SK-N-SH (cell line): Measurements from ENCODE around the gene AFAP1L1. TPM values are rescaled to one million over a fixed set of nuclear protein-coding genes. Genes with fewer than 3 reads are reported as not detected.
A peak's percentile ranks its signal among the peaks of the same experiment; 100 is the strongest.

Experiments
- CTCF ChIA-PET: fragments of 300-600, 350-600 bp; formaldehyde crosslinking; extraction: SDS; loops from one replicate; lab custom pipeline; 2021; lab: Yijun Ruan, JAX
- POLR2A ChIA-PET: fragments of 350-600 bp; sonication (Branson Sonifier 250); formaldehyde crosslinking; extraction: SDS; loops from one replicate; lab custom pipeline; 2020; ENCODE audit warnings: antibody characterized with exemption, inconsistent platforms; lab: Yijun Ruan, JAX
- DNase-seq: peaks from one replicate; pipeline ENCODE4 v3.0.0; 2012
- H2AFZ ChIP-seq: fragments of 200-600 bp; sonication (generic); 2 replicates; pipeline ENCODE4 v1.8.1; 2016; ENCODE audit warnings: antibody characterized with exemption, mild to moderate bottlenecking, low read depth
- H3F3A ChIP-seq: fragments of 200-600 bp; sonication (generic); replicated peaks from 2 replicates; pipeline ENCODE3; 2016; ENCODE audit warnings: antibody characterized with exemption, mild to moderate bottlenecking; ENCODE audit not compliant: insufficient read depth
- H3K27ac ChIP-seq, 2 experiments: fragments of 200-500 bp in 1 of 2; fragments of 200-600 bp in 1 of 2; sonication (Bioruptor generic) in 1 of 2; sonication (generic), shearing (Covaris generic) in 1 of 2; 2 replicates each; pipeline versions ENCODE4 v1.5.1 to v1.6.1; 2014 to 2016; ENCODE audit warnings: low read depth in 2 of 2, inconsistent platforms in 1 of 2, low read length in 1 of 2, mild to moderate bottlenecking in 1 of 2, mixed read lengths in 1 of 2
- H3K27me3 ChIP-seq: fragments of 200-600 bp; sonication (generic), shearing (Covaris generic); 2 replicates; pipeline ENCODE4 v1.6.1; 2016; ENCODE audit warnings: mixed run types; ENCODE audit not compliant: insufficient read depth
- H3K36me3 ChIP-seq, 2 experiments: fragments of 200-500 bp in 1 of 2; fragments of 200-600 bp in 1 of 2; sonication (Bioruptor generic) in 1 of 2; sonication (generic) in 1 of 2; replicated peaks in 1 of 2; 2 replicates each; pipeline versions ENCODE3 to v1.5.1; 2014 to 2016; ENCODE audit warnings: low read length in 1 of 2, mild to moderate bottlenecking in 1 of 2; ENCODE audit not compliant: insufficient read depth in 2 of 2, control insufficient read depth in 1 of 2
- H3K4me1 ChIP-seq, 2 experiments: fragments of 200-500 bp in 1 of 2; fragments of 200-600 bp in 1 of 2; sonication (Bioruptor generic) in 1 of 2; sonication (generic), shearing (Covaris generic) in 1 of 2; 2 replicates each; pipeline versions ENCODE4 v1.5.1 to v1.6.1; 2014 to 2016; ENCODE audit warnings: low read depth in 1 of 2, low read length in 1 of 2, mixed run types in 1 of 2; ENCODE audit not compliant: insufficient read depth in 2 of 2, control insufficient read depth in 1 of 2
- H3K4me2 ChIP-seq: fragments of 200-600 bp; sonication (generic), shearing (Covaris generic); 2 replicates; pipeline ENCODE4 v1.6.1; 2017; ENCODE audit warnings: mixed run types
- H3K4me3 ChIP-seq, 2 experiments: fragments of 200-500 bp in 1 of 2; fragments of 200-600 bp in 1 of 2; sonication (Bioruptor generic) in 1 of 2; sonication (generic), shearing (Covaris generic) in 1 of 2; 2 replicates each; pipeline versions ENCODE4 v1.5.1 to v1.8.1; 2014 to 2016; ENCODE audit warnings: low read depth in 2 of 2, inconsistent platforms in 1 of 2, low read length in 1 of 2, mild to moderate bottlenecking in 1 of 2, mixed read lengths in 1 of 2, moderate library complexity in 1 of 2
- H3K79me2 ChIP-seq: fragments of 200-600 bp; sonication (generic); 2 replicates; pipeline ENCODE4 v1.8.1; 2017; ENCODE audit warnings: mild to moderate bottlenecking; ENCODE audit not compliant: insufficient read depth
- H3K9ac ChIP-seq: fragments of 200-600 bp; sonication (generic); 2 replicates; pipeline ENCODE4 v1.6.1; 2017; ENCODE audit warnings: mixed run types
- H3K9me2 ChIP-seq: fragments of 200-600 bp; sonication (generic); 2 replicates; pipeline ENCODE4 v1.6.1; 2017; ENCODE audit warnings: mixed run types
- H3K9me3 ChIP-seq: fragments of 200-600 bp; sonication (generic); 2 replicates; pipeline ENCODE4 v1.6.1; 2017; ENCODE audit warnings: mixed run types, mild to moderate bottlenecking, moderate library complexity
- H4K20me1 ChIP-seq: fragments of 200-600 bp; sonication (generic); 2 replicates; pipeline ENCODE4 v1.6.1; 2017; ENCODE audit warnings: mild to moderate bottlenecking, mixed run types; ENCODE audit not compliant: insufficient read depth
- CHD2 ChIP-seq: fragments of 150-350 bp; IDR thresholded peaks from 2 replicates; pipeline ENCODE4 v1.6.1; 2018; ENCODE audit warnings: low read length; ENCODE audit not compliant: partially characterized antibody
- EZH2phosphoT487 ChIP-seq: fragments of 200-600 bp; sonication (generic); IDR thresholded peaks from 2 replicates; pipeline ENCODE4 v1.6.1; 2017; ENCODE audit warnings: low read depth, mixed run types, mild to moderate bottlenecking, antibody characterized with exemption, moderate library complexity, borderline replicate concordance
- FOSL2 ChIP-seq: IDR thresholded peaks from 2 replicates; pipeline ENCODE4 v1.4.0; 2012; ENCODE audit warnings: low read depth, mild to moderate bottlenecking, moderate library complexity, borderline replicate concordance
- FOXJ3 ChIP-seq: sonication (generic); formaldehyde crosslinking; IDR thresholded peaks from 2 replicates; pipeline ENCODE4 v1.5.1; 2020; ENCODE audit warnings: mild to moderate bottlenecking, missing genetic modification reagents
- FOXM1 ChIP-seq: IDR thresholded peaks from 2 replicates; pipeline ENCODE4 v1.4.0; 2012; ENCODE audit warnings: low read depth, mild to moderate bottlenecking
- GATA2 ChIP-seq: sonication (generic); formaldehyde crosslinking; IDR thresholded peaks from 2 replicates; pipeline ENCODE4 v1.5.0; 2020; ENCODE audit warnings: mild to moderate bottlenecking, missing genetic modification reagents
- MEF2A ChIP-seq: IDR thresholded peaks from 2 replicates; pipeline ENCODE4 v1.4.0; 2012; ENCODE audit warnings: low read depth, borderline replicate concordance
- MXI1 ChIP-seq: IDR thresholded peaks from 2 replicates; pipeline ENCODE4 v1.6.1; 2012; ENCODE audit warnings: mild to moderate bottlenecking, low read depth, low read length, improper control_type of control experiment
- RAD21 ChIP-seq: IDR thresholded peaks from 2 replicates; pipeline ENCODE4 v1.6.1; 2012; ENCODE audit warnings: mild to moderate bottlenecking, low read length
- RCOR1 ChIP-seq: fragments of 150-350 bp; IDR thresholded peaks from 2 replicates; pipeline ENCODE4 v1.6.1; 2017; ENCODE audit warnings: antibody characterized with exemption, low read length
- RFX5 ChIP-seq: IDR thresholded peaks from 2 replicates; pipeline ENCODE4 v1.6.1; 2012; ENCODE audit warnings: mild to moderate bottlenecking, improper control_type of control experiment, low read length
- SMC3 ChIP-seq: IDR thresholded peaks from 2 replicates; pipeline ENCODE4 v1.6.1; 2012; ENCODE audit warnings: low read depth, low read length, improper control_type of control experiment
- TEAD4 ChIP-seq: IDR thresholded peaks from 2 replicates; pipeline ENCODE4 v1.4.0; 2012; ENCODE audit warnings: mild to moderate bottlenecking, borderline replicate concordance; ENCODE audit not compliant: insufficient read depth
- WGBS: methylation state at CpG from one replicate; pipeline ENCODE4 v1.1.6; 2017; ENCODE audit warnings: low lambda C conversion rate; 5-methylcytosine and 5-hydroxymethylcytosine counted together
- polyA plus RNA-seq, 3 experiments: library from polyadenylated mRNA; depleted of rRNA; stranded (reverse); fragments of >200 nt; gene quantifications; 2 replicates each; pipeline ENCODE4 v1.2.3, GENCODE V29; 2012
- TF ChIP-seq, protein P1 (sequence below): IDR thresholded peaks from 2 replicates; pipeline ENCODE4 v1.4.0; 2012; ENCODE audit warnings: low read depth
- TF ChIP-seq, protein P2 (sequence below): IDR thresholded peaks from 2 replicates; pipeline ENCODE4 v1.4.0; 2012; ENCODE audit warnings: low read depth, borderline replicate concordance
- TF ChIP-seq, protein P3 (sequence below): fragments of 150-350 bp; IDR thresholded peaks from 2 replicates; pipeline ENCODE4 v1.6.1; 2017; ENCODE audit warnings: antibody characterized with exemption, low read length, low read depth, borderline replicate concordance
- TF ChIP-seq, protein P4 (sequence below): fragments of 200-600 bp; sonication (generic); IDR thresholded peaks from 2 replicates; pipeline ENCODE4 v1.6.1; 2017; ENCODE audit warnings: antibody characterized with exemption, mild to moderate bottlenecking, moderate library complexity

The AFAP1L1 gene
- polyA plus RNA-seq, 1 of the 3 experiments (the other 2 are of a cell fraction): 0.82 TPM

DNA sequence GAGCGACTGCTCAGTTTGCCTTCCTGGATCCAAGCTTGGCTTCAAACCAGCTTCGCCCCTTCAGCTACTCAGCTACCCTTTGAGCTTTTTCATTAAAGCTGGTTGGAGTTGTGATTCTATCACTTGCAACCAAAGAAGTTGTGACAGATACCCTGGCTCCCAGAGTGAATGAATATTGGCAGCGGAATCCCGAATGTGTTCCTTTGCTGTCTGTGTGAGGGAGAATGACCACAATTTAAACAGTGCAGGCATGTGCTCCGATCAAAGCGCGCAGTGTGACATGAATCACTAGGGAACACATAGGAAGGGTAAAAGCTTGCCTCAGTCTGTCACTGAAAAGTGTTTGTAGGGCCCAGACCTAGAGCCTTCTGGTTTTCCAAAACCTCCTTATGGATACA lies 6.6 kb upstream of the AFAP1L1 start:
- Histone ChIP-seq H3K4me1 (no peaks in the 10 kb centered on the region), H3K27me3 (no peaks in the 10 kb centered on the region), H2AFZ (no peak overlapping the region), H3F3A (no peaks in the 10 kb centered on the region), H3K9me2 (no peaks in the 10 kb centered on the region), H4K20me1 (no peaks in the 10 kb centered on the region), H3K9me3 (no peaks in the 10 kb centered on the region), H3K36me3 (no peaks in the 10 kb centered on the region), H3K9ac (no peak overlapping the region), H3K79me2 (no peaks in the 10 kb centered on the region), H3K27ac (no peak overlapping the region), H3K4me2 (no peak overlapping the region), H3K4me3 (no peak overlapping the region)
- TF ChIP-seq FOSL2: no peak
- no peak for TF ChIP-seq RCOR1
- TF ChIP-seq CHD2: no peak
- TF ChIP-seq FOXJ3 (CRISPR knock-in tag): no peak
- TF ChIP-seq TEAD4: no peak
- no peak for TF ChIP-seq GATA2 (CRISPR knock-in tag)
- TF ChIP-seq, protein P1, sequence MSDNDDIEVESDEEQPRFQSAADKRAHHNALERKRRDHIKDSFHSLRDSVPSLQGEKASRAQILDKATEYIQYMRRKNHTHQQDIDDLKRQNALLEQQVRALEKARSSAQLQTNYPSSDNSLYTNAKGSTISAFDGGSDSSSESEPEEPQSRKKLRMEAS: no peak
- TF ChIP-seq EZH2phosphoT487: no peak
- TF ChIP-seq SMC3: no peak
- TF ChIP-seq MEF2A: no peak
- TF ChIP-seq FOXM1: no peak
- TF ChIP-seq, protein P2, sequence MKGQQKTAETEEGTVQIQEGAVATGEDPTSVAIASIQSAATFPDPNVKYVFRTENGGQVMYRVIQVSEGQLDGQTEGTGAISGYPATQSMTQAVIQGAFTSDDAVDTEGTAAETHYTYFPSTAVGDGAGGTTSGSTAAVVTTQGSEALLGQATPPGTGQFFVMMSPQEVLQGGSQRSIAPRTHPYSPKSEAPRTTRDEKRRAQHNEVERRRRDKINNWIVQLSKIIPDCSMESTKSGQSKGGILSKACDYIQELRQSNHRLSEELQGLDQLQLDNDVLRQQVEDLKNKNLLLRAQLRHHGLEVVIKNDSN: no peak
- TF ChIP-seq, protein P3, sequence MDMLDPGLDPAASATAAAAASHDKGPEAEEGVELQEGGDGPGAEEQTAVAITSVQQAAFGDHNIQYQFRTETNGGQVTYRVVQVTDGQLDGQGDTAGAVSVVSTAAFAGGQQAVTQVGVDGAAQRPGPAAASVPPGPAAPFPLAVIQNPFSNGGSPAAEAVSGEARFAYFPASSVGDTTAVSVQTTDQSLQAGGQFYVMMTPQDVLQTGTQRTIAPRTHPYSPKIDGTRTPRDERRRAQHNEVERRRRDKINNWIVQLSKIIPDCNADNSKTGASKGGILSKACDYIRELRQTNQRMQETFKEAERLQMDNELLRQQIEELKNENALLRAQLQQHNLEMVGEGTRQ: no peak
- no peak for TF ChIP-seq MXI1
- POLR2A ChIA-PET: no interaction called here
- no peak for DNase-seq
- CTCF ChIA-PET: interaction anchor here (0.6 to 2.9 kb wide), 21 partner anchors 8 to 1689 kb away, joined by 3 to 16 read pairs (median 4); partner anchors contain the start of gene ABLIM3
- WGBS: 88% methylated on average over 7 of the region's 7 CpGs

DNA sequence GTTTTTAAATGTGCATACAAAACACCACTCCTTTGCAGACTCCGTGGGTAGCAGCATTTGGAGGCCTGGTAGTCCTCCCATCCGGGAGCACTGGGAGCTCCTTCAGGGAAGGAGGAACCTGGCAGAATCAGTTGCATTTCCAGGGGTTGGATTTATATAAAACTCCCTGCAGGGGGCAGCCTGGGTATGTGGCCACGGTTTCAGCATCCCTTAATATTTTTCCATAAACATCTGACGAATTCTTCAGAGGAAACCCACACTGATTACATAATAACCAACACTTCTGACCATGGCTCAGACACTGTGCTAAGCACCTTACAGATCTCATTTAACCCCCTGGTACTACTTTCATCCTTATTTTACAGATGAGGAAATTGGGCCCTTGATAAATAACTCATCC lies 6.1 kb upstream of the AFAP1L1 start:
- no peak overlapping the region for H3K4me3 ChIP-seq
- no peaks in the 10 kb centered on the region for H3K9me3 ChIP-seq
- ChIA-PET CTCF (interaction anchor here (0.8 to 2.2 kb wide), 24 partner anchors 8 to 534 kb away, joined by 3 to 11 read pairs (median 4); partner anchors contain the start of gene ABLIM3), POLR2A (no interaction called here)
- H3K9ac ChIP-seq: no peak overlapping the region
- no peaks in the 10 kb centered on the region for H3K9me2 ChIP-seq
- H3K79me2 ChIP-seq: no peaks in the 10 kb centered on the region
- no peak for TF ChIP-seq RFX5
- TF ChIP-seq, protein P4, sequence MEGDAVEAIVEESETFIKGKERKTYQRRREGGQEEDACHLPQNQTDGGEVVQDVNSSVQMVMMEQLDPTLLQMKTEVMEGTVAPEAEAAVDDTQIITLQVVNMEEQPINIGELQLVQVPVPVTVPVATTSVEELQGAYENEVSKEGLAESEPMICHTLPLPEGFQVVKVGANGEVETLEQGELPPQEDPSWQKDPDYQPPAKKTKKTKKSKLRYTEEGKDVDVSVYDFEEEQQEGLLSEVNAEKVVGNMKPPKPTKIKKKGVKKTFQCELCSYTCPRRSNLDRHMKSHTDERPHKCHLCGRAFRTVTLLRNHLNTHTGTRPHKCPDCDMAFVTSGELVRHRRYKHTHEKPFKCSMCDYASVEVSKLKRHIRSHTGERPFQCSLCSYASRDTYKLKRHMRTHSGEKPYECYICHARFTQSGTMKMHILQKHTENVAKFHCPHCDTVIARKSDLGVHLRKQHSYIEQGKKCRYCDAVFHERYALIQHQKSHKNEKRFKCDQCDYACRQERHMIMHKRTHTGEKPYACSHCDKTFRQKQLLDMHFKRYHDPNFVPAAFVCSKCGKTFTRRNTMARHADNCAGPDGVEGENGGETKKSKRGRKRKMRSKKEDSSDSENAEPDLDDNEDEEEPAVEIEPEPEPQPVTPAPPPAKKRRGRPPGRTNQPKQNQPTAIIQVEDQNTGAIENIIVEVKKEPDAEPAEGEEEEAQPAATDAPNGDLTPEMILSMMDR: peak; percentile 36
- TF ChIP-seq RAD21: peak; percentile 50
- 0 out of 2 replicates have a peak, but pooled peaks have one; percentile 14 for TF ChIP-seq SMC3
- H4K20me1 ChIP-seq: no peaks in the 10 kb centered on the region
- H3F3A ChIP-seq: no peaks in the 10 kb centered on the region
- WGBS: 16% methylated on average over 4 of the region's 4 CpGs
- H3K4me2 ChIP-seq: no peak overlapping the region
- H3K27ac ChIP-seq: no peak overlapping the region
- H3K27me3 ChIP-seq: no peaks in the 10 kb centered on the region
- H3K36me3 ChIP-seq: no peaks in the 10 kb centered on the region
- H3K4me1 ChIP-seq: no peaks in the 10 kb centered on the region
- no peak overlapping the region for H2AFZ ChIP-seq
- DNase-seq: peak; percentile 43
